ENCODE measurements around the gene RMDN2. TPM values are rescaled to one million over a fixed set of nuclear protein-coding genes. Genes with fewer than 3 reads are reported as not detected.
A peak's percentile ranks its signal among the peaks of the same experiment; 100 is the strongest.

Gene RMDN2
- total and polyA plus RNA-seq, 11 donors, result 2.7 to 7.2 (median 5.7) TPM

- no peak for ATAC-seq
Observed at GRCh38 chr2:38037325-38037724, 112.2 kb downstream of the RMDN2 start.

DNA sequence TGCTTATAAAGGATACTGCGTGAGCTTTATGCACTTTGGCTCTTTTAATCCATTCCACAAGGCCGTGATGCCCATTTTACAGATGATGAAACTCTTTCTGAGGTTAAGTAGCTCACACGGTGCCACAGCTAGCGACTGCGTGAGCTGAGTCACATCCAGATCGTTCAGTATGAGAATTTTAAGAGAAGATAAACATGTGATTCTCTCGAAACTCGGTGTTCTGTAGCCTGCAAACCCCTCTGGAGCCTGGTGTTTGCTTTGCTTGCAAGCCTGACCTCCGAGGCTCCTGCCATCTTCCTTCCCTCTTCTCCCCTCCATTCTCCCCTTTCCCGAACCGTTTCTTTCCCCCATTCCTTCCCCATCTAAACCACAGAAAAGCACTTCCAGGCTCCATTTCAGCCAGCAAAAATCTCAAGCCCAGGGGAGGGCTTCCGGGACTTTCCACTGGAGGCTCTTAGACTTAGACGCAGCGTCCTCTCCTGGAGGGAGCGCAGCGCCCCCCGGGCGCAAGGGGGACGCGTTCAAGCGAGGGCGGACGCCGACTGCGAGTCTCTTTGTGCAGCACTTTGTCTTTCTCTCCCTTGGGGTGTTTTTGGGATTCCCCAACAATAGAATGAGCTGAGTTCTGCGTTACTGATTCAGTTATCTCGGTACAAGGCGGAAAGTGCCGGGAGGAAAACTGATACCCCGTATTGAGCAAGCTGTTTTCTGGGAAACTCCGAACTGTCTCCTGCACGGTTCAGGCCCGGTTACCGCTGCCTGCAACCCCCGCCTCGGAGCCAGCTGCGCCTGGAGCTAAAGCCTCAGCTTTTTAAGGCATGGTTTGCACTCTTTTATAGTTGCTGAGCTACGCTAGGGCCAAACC is 112.9 kb downstream of the RMDN2 start:
- TF ChIP-seq POLR2A (IDR thresholded peaks at IDR 0.05), result no peak
- TF ChIP-seq, protein P1, sequence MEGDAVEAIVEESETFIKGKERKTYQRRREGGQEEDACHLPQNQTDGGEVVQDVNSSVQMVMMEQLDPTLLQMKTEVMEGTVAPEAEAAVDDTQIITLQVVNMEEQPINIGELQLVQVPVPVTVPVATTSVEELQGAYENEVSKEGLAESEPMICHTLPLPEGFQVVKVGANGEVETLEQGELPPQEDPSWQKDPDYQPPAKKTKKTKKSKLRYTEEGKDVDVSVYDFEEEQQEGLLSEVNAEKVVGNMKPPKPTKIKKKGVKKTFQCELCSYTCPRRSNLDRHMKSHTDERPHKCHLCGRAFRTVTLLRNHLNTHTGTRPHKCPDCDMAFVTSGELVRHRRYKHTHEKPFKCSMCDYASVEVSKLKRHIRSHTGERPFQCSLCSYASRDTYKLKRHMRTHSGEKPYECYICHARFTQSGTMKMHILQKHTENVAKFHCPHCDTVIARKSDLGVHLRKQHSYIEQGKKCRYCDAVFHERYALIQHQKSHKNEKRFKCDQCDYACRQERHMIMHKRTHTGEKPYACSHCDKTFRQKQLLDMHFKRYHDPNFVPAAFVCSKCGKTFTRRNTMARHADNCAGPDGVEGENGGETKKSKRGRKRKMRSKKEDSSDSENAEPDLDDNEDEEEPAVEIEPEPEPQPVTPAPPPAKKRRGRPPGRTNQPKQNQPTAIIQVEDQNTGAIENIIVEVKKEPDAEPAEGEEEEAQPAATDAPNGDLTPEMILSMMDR (IDR thresholded peaks at IDR 0.05), result peak in 10 of 12 donors; percentile 11 to 57 (median 32)
- Histone ChIP-seq H3K4me1 (peaks cover 0 to 13% (median 0%) of the 10 kb centered on the region in 12 donors), H3K27ac (peak overlapping the region in 10 of 12 donors; percentile 10 to 67 (median 50)), H3K27me3 (peaks cover 0 to 36% (median 5%) of the 10 kb centered on the region in 9 donors), H3K9me3 (peaks cover 0 to 7% (median 0%) of the 10 kb centered on the region in 12 donors), H3K4me3 (peak overlapping the region in 10 of 12 donors; percentile 10 to 55 (median 41)), H3K36me3 (no peaks in the 10 kb centered on the region)
- WGBS, 4 donors, result 17 to 27% (median 17%) methylated on average over 36 to 38 of the region's 38 CpGs
- intact Hi-C loops (cut with DNase I), result no loop called here
- ATAC-seq (peak; percentile 73 to 93 (median 87)), DNase-seq (peak in 3 of 5 donors; percentile 28 to 45 (median 43))

More at GRCh38 chr2:38037325-38037724, 112.2 kb downstream of the RMDN2 start:
- DNase-seq, result no peak
- peaks cover 0 to 36% (median 5%) of the 10 kb centered on the region in 9 donors for H3K27me3 ChIP-seq
- peaks cover 0 to 13% (median 0%) of the 10 kb centered on the region in 12 donors for H3K4me1 ChIP-seq
- intact Hi-C loops (cut with DNase I), result no loop called here
- WGBS, 4 donors, result 72 to 85% (median 79%) methylated on average over 4 of the region's 4 CpGs
- TF ChIP-seq POLR2A (IDR thresholded peaks at IDR 0.05), result no peak
- TF ChIP-seq, protein P1 (IDR thresholded peaks at IDR 0.05), result no peak
- H3K4me3 ChIP-seq, result no peak overlapping the region
- no peaks in the 10 kb centered on the region for H3K36me3 ChIP-seq
- peaks cover 0 to 4% (median 0%) of the 10 kb centered on the region in 12 donors for H3K9me3 ChIP-seq
- H3K27ac ChIP-seq, result peak overlapping the region in 6 of 12 donors; percentile 16 to 67 (median 62)

DNA sequence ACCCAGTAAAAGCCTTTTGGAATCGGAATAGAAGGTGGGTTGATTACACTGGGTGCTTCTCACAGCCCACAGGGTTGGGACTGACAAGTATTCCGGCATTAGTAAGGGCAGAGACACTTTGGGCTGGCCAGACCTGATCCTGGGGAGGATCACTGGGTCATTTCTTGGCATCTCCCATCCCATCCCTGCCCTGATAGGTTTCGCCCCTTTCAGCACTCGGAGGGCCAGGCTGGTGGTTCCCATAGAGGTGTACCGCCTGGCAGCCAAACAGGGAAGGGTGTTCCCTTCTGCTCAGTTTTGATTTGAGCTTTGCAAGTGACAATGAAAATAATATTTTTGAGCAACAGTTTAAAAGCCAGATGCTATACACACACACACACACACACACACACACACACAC is 113.6 kb downstream of the RMDN2 start:
- peak overlapping the region in 9 of 12 donors; percentile 16 to 67 (median 56) for H3K27ac ChIP-seq
- H3K27me3 ChIP-seq, result peaks cover 0 to 36% (median 5%) of the 10 kb centered on the region in 9 donors
- peaks cover 0 to 8% (median 0%) of the 10 kb centered on the region in 12 donors for H3K9me3 ChIP-seq
- DNase-seq (no peak), ATAC-seq (peak in 3 of 4 donors; percentile 9 to 28 (median 20))
- peak overlapping the region in 9 of 12 donors; percentile 10 to 55 (median 42) for H3K4me3 ChIP-seq
- TF ChIP-seq, protein P1 (IDR thresholded peaks at IDR 0.05), result no peak
- no peak for TF ChIP-seq POLR2A (IDR thresholded peaks at IDR 0.05)
- H3K36me3 ChIP-seq, result no peaks in the 10 kb centered on the region
- WGBS, 4 donors, result 65 to 84% (median 78%) methylated on average over 5 of the region's 5 CpGs
- intact Hi-C loops (cut with DNase I), result no loop called here
- peaks cover 0 to 13% (median 0%) of the 10 kb centered on the region in 12 donors for H3K4me1 ChIP-seq
